IMR-90 (cell line): ENCODE data around the gene SPHK2. TPM values are rescaled to one million over a fixed set of nuclear protein-coding genes. Genes with fewer than 3 reads are reported as not detected.

ENCODE experiments used
- ATAC-seq: fragments of 200-7000 bp; cut with Tn5 transposase; 2 replicates; pipeline ENCODE4 v1.9.1; 2020; ENCODE audit warnings: low read depth, mild to moderate bottlenecking, moderate library complexity
- BruUV-seq: library from RNA; stranded (reverse); fragments of 400-500 nt; replicated peaks from 2 replicates; lab custom pipeline; 2021; lab: Mats Ljungman, UMichigan
- CTCF ChIA-PET: fragments of 300-600 bp; formaldehyde crosslinking; extraction: SDS; loops from one replicate; lab custom pipeline; 2021; ENCODE audit warnings: antibody characterized with exemption; lab: Yijun Ruan, JAX
- POLR2A ChIA-PET: fragments of 300-600 bp; sonication (Branson Sonifier 250); formaldehyde crosslinking; loops from one replicate; lab custom pipeline; 2022; ENCODE audit warnings: antibody characterized with exemption; ENCODE audit not compliant: unreplicated experiment; lab: Charles Lee
- DNase-seq: peaks from one replicate; pipeline ENCODE4 v3.0.0; 2013
- H2AFZ ChIP-seq: replicated peaks from 2 replicates; pipeline ENCODE3; 2013; ENCODE audit warnings: low read length, mild to moderate bottlenecking; ENCODE audit not compliant: poor library complexity
- H2AK5ac ChIP-seq: 2 replicates; pipeline ENCODE4 v1.6.1; 2013; ENCODE audit warnings: low read depth, low read length, inconsistent platforms
- H2AK9ac ChIP-seq: replicated peaks from 2 replicates; pipeline ENCODE3; 2013; ENCODE audit warnings: mild to moderate bottlenecking, low read depth, low read length, moderate library complexity; ENCODE audit not compliant: poor library complexity
- H2BK120ac ChIP-seq: 2 replicates; pipeline ENCODE4 v1.6.1; 2013; ENCODE audit warnings: low read depth, low read length, inconsistent platforms
- H2BK15ac ChIP-seq: 3 replicates; pipeline ENCODE4 v1.6.1; 2013; ENCODE audit warnings: low read depth, low read length, inconsistent platforms
- H2BK20ac ChIP-seq: 2 replicates; pipeline ENCODE4 v1.6.1; 2013; ENCODE audit warnings: low read depth, mild to moderate bottlenecking, inconsistent platforms, low read length, moderate library complexity
- H2BK5ac ChIP-seq: 2 replicates; pipeline ENCODE4 v1.6.1; 2013; ENCODE audit warnings: mild to moderate bottlenecking, low read depth, low read length, inconsistent platforms; ENCODE audit not compliant: poor library complexity, severe bottlenecking
- H3K14ac ChIP-seq: replicated peaks from 2 replicates; pipeline ENCODE4 v1.6.1; 2013; ENCODE audit warnings: low read depth, low read length, inconsistent platforms
- H3K18ac ChIP-seq: 2 replicates; pipeline ENCODE4 v1.6.1; 2013; ENCODE audit warnings: low read depth, low read length, control low read depth
- H3K23ac ChIP-seq: 2 replicates; pipeline ENCODE4 v1.6.1; 2013; ENCODE audit warnings: low read depth, low read length, inconsistent platforms
- H3K27ac ChIP-seq: 2 replicates; pipeline ENCODE4 v1.5.1; 2013; ENCODE audit warnings: mild to moderate bottlenecking, control low read depth, low read length; ENCODE audit not compliant: insufficient read depth
- H3K27me3 ChIP-seq: 2 replicates; pipeline ENCODE4 v1.6.1; 2013; ENCODE audit warnings: low read length; ENCODE audit not compliant: control insufficient read depth, insufficient read depth
- H3K36me3 ChIP-seq: 2 replicates; pipeline ENCODE4 v1.6.1; 2013; ENCODE audit warnings: low read length, mixed read lengths; ENCODE audit not compliant: control insufficient read depth, insufficient read depth
- H3K4ac ChIP-seq: 2 replicates; pipeline ENCODE4 v1.6.1; 2013; ENCODE audit warnings: low read depth, low read length, inconsistent platforms
- H3K4me1 ChIP-seq: 2 replicates; pipeline ENCODE4 v1.6.1; 2013; ENCODE audit warnings: low read length, mixed read lengths; ENCODE audit not compliant: control insufficient read depth, insufficient read depth
- H3K4me2 ChIP-seq: 2 replicates; pipeline ENCODE4 v1.6.1; 2013; ENCODE audit warnings: low read depth, mild to moderate bottlenecking, control low read depth, low read length, moderate library complexity
- H3K4me3 ChIP-seq: 2 replicates; pipeline ENCODE4 v1.5.1; 2013; ENCODE audit warnings: low read depth, mild to moderate bottlenecking, control low read depth, low read length, moderate library complexity; ENCODE audit not compliant: insufficient read depth
- H3K56ac ChIP-seq: 2 replicates; pipeline ENCODE4 v1.6.1; 2013; ENCODE audit warnings: low read length, inconsistent platforms; ENCODE audit not compliant: insufficient read depth; ENCODE audit errors: extremely low read depth
- H3K79me1 ChIP-seq, 2 experiments: 2 replicates each; pipeline ENCODE4 v1.6.1; 2013; ENCODE audit warnings: low read length in 2 of 2, inconsistent platforms in 1 of 2, low read depth in 1 of 2
- H3K9ac ChIP-seq: 2 replicates; pipeline ENCODE4 v1.6.1; 2013; ENCODE audit warnings: low read depth, low read length, control low read depth
- H3K9me1 ChIP-seq: 2 replicates; pipeline ENCODE4 v1.6.1; 2013; ENCODE audit warnings: low read length, inconsistent platforms; ENCODE audit not compliant: insufficient read depth
- H3K9me3 ChIP-seq: 2 replicates; pipeline ENCODE4 v1.6.1; 2013; ENCODE audit warnings: low read length; ENCODE audit not compliant: control insufficient read depth, insufficient read depth
- H4K20me1 ChIP-seq: 2 replicates; pipeline ENCODE4 v1.6.1; 2013; ENCODE audit warnings: low read length, inconsistent platforms; ENCODE audit not compliant: insufficient read depth
- H4K5ac ChIP-seq: 2 replicates; pipeline ENCODE4 v1.6.1; 2013; ENCODE audit warnings: mild to moderate bottlenecking, low read depth, low read length, control low read depth
- H4K8ac ChIP-seq, 2 experiments: 2 replicates each; pipeline ENCODE4 v1.6.1; 2013; ENCODE audit warnings: low read depth in 2 of 2, low read length in 2 of 2, control low read depth in 1 of 2, inconsistent platforms in 1 of 2
- H4K91ac ChIP-seq: 2 replicates; pipeline ENCODE4 v1.6.1; 2013; ENCODE audit warnings: low read depth, low read length, inconsistent platforms; ENCODE audit not compliant: insufficient read depth
- BHLHE40 ChIP-seq: fragments of 150-350 bp; IDR thresholded peaks from 2 replicates; pipeline ENCODE4 v1.6.1; 2016; ENCODE audit warnings: mild to moderate bottlenecking, low read depth, low read length
- CEBPB ChIP-seq: IDR thresholded peaks from 2 replicates; pipeline ENCODE4 v1.6.1; 2012; ENCODE audit warnings: low read depth, low read length, improper control_type of control experiment
- CHD1 ChIP-seq: IDR thresholded peaks from 2 replicates; pipeline ENCODE4 v1.6.1; 2012; ENCODE audit warnings: low read depth, low read length, improper control_type of control experiment
- FOS ChIP-seq: fragments of 150-350 bp; IDR thresholded peaks from 2 replicates; pipeline ENCODE4 v1.6.1; 2016; ENCODE audit warnings: low read depth, low read length
- MAFK ChIP-seq: IDR thresholded peaks from 2 replicates; pipeline ENCODE4 v1.6.1; 2012; ENCODE audit warnings: low read depth, low read length, improper control_type of control experiment
- MAZ ChIP-seq: IDR thresholded peaks from 2 replicates; pipeline ENCODE4 v1.6.1; 2012; ENCODE audit warnings: low read depth, mild to moderate bottlenecking, low read length, improper control_type of control experiment, moderate library complexity, borderline replicate concordance
- MXI1 ChIP-seq: IDR thresholded peaks from 2 replicates; pipeline ENCODE4 v1.6.1; 2012; ENCODE audit warnings: low read depth, mild to moderate bottlenecking, low read length, moderate library complexity, borderline replicate concordance
- NFE2L2 ChIP-seq: fragments of 150-350 bp; IDR thresholded peaks from 2 replicates; pipeline ENCODE4 v1.6.1; 2016; ENCODE audit warnings: low read depth, mild to moderate bottlenecking, low read length
- POLR2A ChIP-seq: IDR thresholded peaks from 2 replicates; pipeline ENCODE4 v1.6.1; 2012; ENCODE audit warnings: mild to moderate bottlenecking, low read depth, low read length
- RAD21 ChIP-seq: IDR thresholded peaks from 2 replicates; pipeline ENCODE4 v1.6.1; 2012; ENCODE audit warnings: low read length, improper control_type of control experiment
- RCOR1 ChIP-seq: IDR thresholded peaks from 2 replicates; pipeline ENCODE4 v1.6.1; 2012; ENCODE audit warnings: mild to moderate bottlenecking, low read length, improper control_type of control experiment; ENCODE audit not compliant: insufficient replicate concordance
- RFX5 ChIP-seq: IDR thresholded peaks from 2 replicates; pipeline ENCODE4 v1.8.0; 2012; ENCODE audit warnings: low read depth, mild to moderate bottlenecking, low read length, moderate library complexity
- SMC3 ChIP-seq: fragments of 150-350 bp; IDR thresholded peaks from 2 replicates; pipeline ENCODE4 v1.6.1; 2016; ENCODE audit warnings: low read depth, mild to moderate bottlenecking, antibody characterized with exemption, low read length, moderate library complexity
- WGBS, 2 experiments: methylation state at CpG; one replicate each; pipeline versions ENCODE4 v1.1.5 to v1.1.7; 2013; ENCODE audit warnings: missing lambda C conversion rate in 2 of 2; ENCODE audit not compliant: insufficient read length in 1 of 2; ENCODE audit errors: extremely low coverage in 2 of 2; 5-methylcytosine and 5-hydroxymethylcytosine counted together
- dilution Hi-C: fragments of 300-500 bp; cut with HindIII; formaldehyde crosslinking; loops from one replicate; pipeline ENCODE4 v1.14.3; 2018; ENCODE audit warnings: low sequenced_read_pairs; ENCODE audit not compliant: unreplicated experiment
- in situ Hi-C: fragments of 300-500 bp; cut with MboI; formaldehyde crosslinking; loops from 3 replicates; pipeline ENCODE4 v1.14.3; 2019; ENCODE audit warnings: low sequenced_read_pairs, inconsistent platforms, mixed read lengths
- intact Hi-C: fragments of 100-400 bp; cut with micrococcal nuclease; formaldehyde crosslinking; loops from 2 replicates; pipeline ENCODE4 v1.10.0; 2022
- polyA plus RNA-seq, 3 experiments: library from polyadenylated mRNA; depleted of rRNA; stranded (reverse); fragments of >200 nt; gene quantifications; 2 replicates each; pipeline ENCODE4 v1.2.3, GENCODE V29; 2012; ENCODE audit warnings: low replicate concordance in 1 of 3
- total RNA-seq: library from RNA; depleted of rRNA; stranded (reverse); fragments of >200 nt; gene quantifications from 2 replicates; pipeline ENCODE4 v1.2.3, GENCODE V29; 2012
- TF ChIP-seq, protein P1 (sequence below): conservative IDR thresholded peaks from 2 replicates; pipeline ENCODE4 v1.5.1; 2012; ENCODE audit warnings: mild to moderate bottlenecking, low read depth, low read length, improper control_type of control experiment
- TF ChIP-seq, protein P2 (sequence below): fragments of 150-350 bp; IDR thresholded peaks from 2 replicates; pipeline ENCODE4 v1.6.1; 2016; ENCODE audit warnings: low read depth, mild to moderate bottlenecking, low read length, moderate library complexity, borderline replicate concordance
- TF ChIP-seq, protein P3 (sequence below): fragments of 150-350 bp; IDR thresholded peaks from 2 replicates; pipeline ENCODE4 v1.6.1; 2017; ENCODE audit warnings: mild to moderate bottlenecking, antibody characterized with exemption, low read length, low read depth

The SPHK2 gene
- total and polyA plus RNA-seq, 2 of the 4 experiments (the other 2 are of a cell fraction), result 1.6 to 9.9 TPM

DNA sequence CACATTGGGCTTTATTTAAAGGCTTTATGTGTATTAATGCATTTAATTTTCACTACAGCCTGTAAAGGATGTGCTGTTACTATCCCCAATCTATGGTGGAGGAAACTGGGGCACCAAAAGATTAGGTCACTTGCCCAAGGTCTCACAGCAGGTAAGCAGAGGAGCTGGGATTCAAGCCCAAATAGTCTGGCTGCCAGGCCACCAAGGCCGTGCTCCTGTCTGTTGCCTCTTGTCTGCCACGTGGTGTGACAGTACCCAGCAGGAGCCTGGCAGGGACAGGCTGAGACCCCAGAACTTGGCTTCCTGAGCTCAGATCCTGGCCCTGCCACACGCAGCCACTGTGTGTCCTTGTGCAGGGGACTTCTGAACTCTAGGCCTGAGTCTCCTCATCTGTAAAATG lies 49.0 kb downstream of the SPHK2 start:
- in situ Hi-C loops (no loop called here), intact Hi-C loops (no loop called here), dilution Hi-C loops (no loop called here)
- no peak overlapping the region for H3K27ac ChIP-seq
- POLR2A ChIA-PET, result no interaction called here
- H2BK20ac ChIP-seq, result no peak overlapping the region
- no peak overlapping the region for H2AK5ac ChIP-seq
- H3K23ac ChIP-seq, result no peak overlapping the region
- H3K4me3 ChIP-seq, result no peak overlapping the region
- no peak overlapping the region for H2BK120ac ChIP-seq
- H3K9me3 ChIP-seq, result no peaks in the 10 kb centered on the region
- no peaks in the 10 kb centered on the region for H4K20me1 ChIP-seq
- H3K79me1 ChIP-seq, result no peaks in the 10 kb centered on the region
- peaks cover 5% of the 10 kb centered on the region for H3K27me3 ChIP-seq
- H3K14ac ChIP-seq, result no peak overlapping the region
- whole genome bisulfite sequencing, 2 experiments, result 59% methylated on average over 3 of the region's 3 CpGs; no CpG with 5 or more reads in 1 of the 2 experiments
- DNase-seq (no peak), ATAC-seq (no peak)
- TF ChIP-seq SMC3 (no peak), RFX5 (no peak), POLR2A (no peak), RCOR1 (no peak), MAZ (no peak), CHD1 (no peak), FOS (no peak), MAFK (no peak), NFE2L2 (no peak), BHLHE40 (no peak), CEBPB (no peak), RAD21 (no peak), MXI1 (no peak)
- TF ChIP-seq, protein P1, sequence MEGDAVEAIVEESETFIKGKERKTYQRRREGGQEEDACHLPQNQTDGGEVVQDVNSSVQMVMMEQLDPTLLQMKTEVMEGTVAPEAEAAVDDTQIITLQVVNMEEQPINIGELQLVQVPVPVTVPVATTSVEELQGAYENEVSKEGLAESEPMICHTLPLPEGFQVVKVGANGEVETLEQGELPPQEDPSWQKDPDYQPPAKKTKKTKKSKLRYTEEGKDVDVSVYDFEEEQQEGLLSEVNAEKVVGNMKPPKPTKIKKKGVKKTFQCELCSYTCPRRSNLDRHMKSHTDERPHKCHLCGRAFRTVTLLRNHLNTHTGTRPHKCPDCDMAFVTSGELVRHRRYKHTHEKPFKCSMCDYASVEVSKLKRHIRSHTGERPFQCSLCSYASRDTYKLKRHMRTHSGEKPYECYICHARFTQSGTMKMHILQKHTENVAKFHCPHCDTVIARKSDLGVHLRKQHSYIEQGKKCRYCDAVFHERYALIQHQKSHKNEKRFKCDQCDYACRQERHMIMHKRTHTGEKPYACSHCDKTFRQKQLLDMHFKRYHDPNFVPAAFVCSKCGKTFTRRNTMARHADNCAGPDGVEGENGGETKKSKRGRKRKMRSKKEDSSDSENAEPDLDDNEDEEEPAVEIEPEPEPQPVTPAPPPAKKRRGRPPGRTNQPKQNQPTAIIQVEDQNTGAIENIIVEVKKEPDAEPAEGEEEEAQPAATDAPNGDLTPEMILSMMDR, result no peak
- TF ChIP-seq, protein P2, sequence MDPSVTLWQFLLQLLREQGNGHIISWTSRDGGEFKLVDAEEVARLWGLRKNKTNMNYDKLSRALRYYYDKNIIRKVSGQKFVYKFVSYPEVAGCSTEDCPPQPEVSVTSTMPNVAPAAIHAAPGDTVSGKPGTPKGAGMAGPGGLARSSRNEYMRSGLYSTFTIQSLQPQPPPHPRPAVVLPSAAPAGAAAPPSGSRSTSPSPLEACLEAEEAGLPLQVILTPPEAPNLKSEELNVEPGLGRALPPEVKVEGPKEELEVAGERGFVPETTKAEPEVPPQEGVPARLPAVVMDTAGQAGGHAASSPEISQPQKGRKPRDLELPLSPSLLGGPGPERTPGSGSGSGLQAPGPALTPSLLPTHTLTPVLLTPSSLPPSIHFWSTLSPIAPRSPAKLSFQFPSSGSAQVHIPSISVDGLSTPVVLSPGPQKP, result no peak
- TF ChIP-seq, protein P3, sequence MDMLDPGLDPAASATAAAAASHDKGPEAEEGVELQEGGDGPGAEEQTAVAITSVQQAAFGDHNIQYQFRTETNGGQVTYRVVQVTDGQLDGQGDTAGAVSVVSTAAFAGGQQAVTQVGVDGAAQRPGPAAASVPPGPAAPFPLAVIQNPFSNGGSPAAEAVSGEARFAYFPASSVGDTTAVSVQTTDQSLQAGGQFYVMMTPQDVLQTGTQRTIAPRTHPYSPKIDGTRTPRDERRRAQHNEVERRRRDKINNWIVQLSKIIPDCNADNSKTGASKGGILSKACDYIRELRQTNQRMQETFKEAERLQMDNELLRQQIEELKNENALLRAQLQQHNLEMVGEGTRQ, result no peak
- no TSS peak for BruUV-seq
- H4K91ac ChIP-seq, result no peak overlapping the region
- H4K5ac ChIP-seq, result no peak overlapping the region
- no peaks in the 10 kb centered on the region for H3K9me1 ChIP-seq
- no peaks in the 10 kb centered on the region for H3K4me1 ChIP-seq
- CTCF ChIA-PET, result no interaction called here
- H3K9ac ChIP-seq, result no peak overlapping the region
- H2AK9ac ChIP-seq, result no peak overlapping the region
- H2BK5ac ChIP-seq, result no peak overlapping the region
- no peaks in the 10 kb centered on the region for H3K36me3 ChIP-seq
- no peak overlapping the region for H2AFZ ChIP-seq
- no peak overlapping the region for H3K56ac ChIP-seq
- no peak overlapping the region for H2BK15ac ChIP-seq
- no peak overlapping the region for H4K8ac ChIP-seq
- no peak overlapping the region for H3K18ac ChIP-seq
- no peak overlapping the region for H3K4me2 ChIP-seq
- no peak overlapping the region for H3K4ac ChIP-seq
